ENCODE results near the gene TMEM242. TPM values are rescaled to one million over a fixed set of nuclear protein-coding genes. Genes with fewer than 3 reads are reported as not detected.
A peak's percentile ranks its signal among the peaks of the same experiment; 100 is the strongest.

TMEM242 gene
- total and polyA plus RNA-seq, 2 of the 13 experiments (the other 11 are each of a cell fraction or from before 2014, with no cell fraction given), result 5.6 to 11.1 TPM

- TF ChIP-seq PPARG (CRISPR knock-in tag; conservative IDR thresholded peaks at IDR 0.05), result peak; percentile 31; the same call in 1 of the 2 replicates
- TF ChIP-seq ZFP62 (CRISPR knock-in tag; IDR thresholded peaks at IDR 0.05), result no peak
- TF ChIP-seq CHD2 (IDR thresholded peaks at IDR 0.05; ENCODE audit: low read depth, low read length), result no peak
- TF ChIP-seq, protein P1, sequence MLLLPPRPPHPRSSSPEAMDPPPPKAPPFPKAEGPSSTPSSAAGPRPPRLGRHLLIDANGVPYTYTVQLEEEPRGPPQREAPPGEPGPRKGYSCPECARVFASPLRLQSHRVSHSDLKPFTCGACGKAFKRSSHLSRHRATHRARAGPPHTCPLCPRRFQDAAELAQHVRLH (CRISPR knock-in tag; IDR thresholded peaks at IDR 0.05; ENCODE audit: borderline replicate concordance, low read depth), result no peak
- TF ChIP-seq ZNF33A (CRISPR knock-in tag; IDR thresholded peaks at IDR 0.05; ENCODE audit: borderline replicate concordance), result no peak; the same call in 1 of the 2 replicates
- TF ChIP-seq, protein P2, sequence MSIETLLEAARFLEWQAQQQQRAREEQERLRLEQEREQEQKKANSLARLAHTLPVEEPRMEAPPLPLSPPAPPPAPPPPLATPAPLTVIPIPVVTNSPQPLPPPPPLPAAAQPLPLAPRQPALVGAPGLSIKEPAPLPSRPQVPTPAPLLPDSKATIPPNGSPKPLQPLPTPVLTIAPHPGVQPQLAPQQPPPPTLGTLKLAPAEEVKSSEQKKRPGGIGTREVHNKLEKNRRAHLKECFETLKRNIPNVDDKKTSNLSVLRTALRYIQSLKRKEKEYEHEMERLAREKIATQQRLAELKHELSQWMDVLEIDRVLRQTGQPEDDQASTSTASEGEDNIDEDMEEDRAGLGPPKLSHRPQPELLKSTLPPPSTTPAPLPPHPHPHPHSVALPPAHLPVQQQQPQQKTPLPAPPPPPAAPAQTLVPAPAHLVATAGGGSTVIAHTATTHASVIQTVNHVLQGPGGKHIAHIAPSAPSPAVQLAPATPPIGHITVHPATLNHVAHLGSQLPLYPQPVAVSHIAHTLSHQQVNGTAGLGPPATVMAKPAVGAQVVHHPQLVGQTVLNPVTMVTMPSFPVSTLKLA (IDR thresholded peaks at IDR 0.05), result no peak
- TF ChIP-seq PCBP2 (optimal IDR thresholded peaks at IDR 0.05; ENCODE audit: low read depth, low read length, poor library complexity, severe bottlenecking), result no peak
- TF ChIP-seq ZBTB7A (CRISPR knock-in tag; IDR thresholded peaks at IDR 0.05), result no peak
- TF ChIP-seq ZNF124 (CRISPR knock-in tag; IDR thresholded peaks at IDR 0.05), result no peak
- TF ChIP-seq CREM (IDR thresholded peaks at IDR 0.05), result peak; percentile 57
- TF ChIP-seq CREM (CRISPR knock-in tag; IDR thresholded peaks at IDR 0.05), result no peak
- TF ChIP-seq ZSCAN31 (CRISPR knock-in tag; IDR thresholded peaks at IDR 0.05; ENCODE audit: low read depth), result no peak
- peak; percentile 79 for TF ChIP-seq ZBTB21 (CRISPR knock-in tag; IDR thresholded peaks at IDR 0.05)
- TF ChIP-seq KMT2A (CRISPR knock-in tag; IDR thresholded peaks at IDR 0.05), result no peak
- no peak for TF ChIP-seq PRDM10 (CRISPR knock-in tag; IDR thresholded peaks at IDR 0.05; ENCODE audit: low read depth)
- no peak for TF ChIP-seq PRPF4 (IDR thresholded peaks at IDR 0.05; ENCODE audit: low read depth, low read length, poor library complexity, severe bottlenecking)
- no peak for TF ChIP-seq ZNF331 (CRISPR knock-in tag; IDR thresholded peaks at IDR 0.05)
- 0 out of 2 replicates have a peak, but pooled peaks have one; percentile 29 for TF ChIP-seq HDAC2 (CRISPR knock-in tag; IDR thresholded peaks at IDR 0.05)
- no peak for TF ChIP-seq RFXANK (CRISPR knock-in tag; IDR thresholded peaks at IDR 0.05)
- no peak for TF ChIP-seq NAIF1 (CRISPR knock-in tag; IDR thresholded peaks at IDR 0.05; ENCODE audit: borderline replicate concordance)
- TF ChIP-seq KAT8 (CRISPR knock-in tag; IDR thresholded peaks at IDR 0.05), result 0 out of 2 replicates have a peak, but pooled peaks have one; percentile 39
- TF ChIP-seq ZBTB38 (CRISPR knock-in tag; IDR thresholded peaks at IDR 0.05), result no peak
- no peak for TF ChIP-seq ZNF276 (CRISPR knock-in tag; IDR thresholded peaks at IDR 0.05; ENCODE audit: low read depth)
- no peak for TF ChIP-seq CEBPB (IDR thresholded peaks at IDR 0.05; ENCODE audit: borderline replicate concordance, low read depth, low read length)
- no peak for TF ChIP-seq RBM39 (IDR thresholded peaks at IDR 0.05; ENCODE audit: low read depth, low read length, poor library complexity, severe bottlenecking)
Measured at GRCh38 chr6:157325069-157325805, 1.9 kb upstream of the TMEM242 start (continued).
